SIG-M5 (cell line): Measurements from ENCODE around the gene LILRA1.
"Not testable (repeated sequence)": the region's sequence is repeated elsewhere in the genome, so short reads cannot be mapped to it uniquely, and the experiment has no call there.

ENCODE experiments used
- DNase-seq: peaks from one replicate; lab custom pipeline; 2025; lab: John Stamatoyannopoulos, UW

LILRA1 gene

GRCh38 chr19:54593445-54593844 lies at the start of gene LILRA1:
Gene LILRA1 (plus strand): TSS chr19:54593632. CDS start chr19:54594245, 613 bp downstream.
- DNase-seq, result not testable (repeated sequence)

GRCh38 chr19:54548806-54549205 lies 44.6 kb upstream of the LILRA1 start:
- no peak for DNase-seq

GRCh38 chr19:54549224-54549623 lies 44.2 kb upstream of the LILRA1 start:
- no peak for DNase-seq

GRCh38 chr19:54551293-54551692 lies 42.1 kb upstream of the LILRA1 start:
- DNase-seq, result no peak

- no peak for DNase-seq
Measured at GRCh38 chr19:54551950-54552912, 41.2 kb upstream of the LILRA1 start.

- no peak for DNase-seq
Measured at GRCh38 chr19:54552913-54553310, 40.5 kb upstream of the LILRA1 start.

GRCh38 chr19:54554006-54554405 lies 39.4 kb upstream of the LILRA1 start:
- DNase-seq, result no peak

- DNase-seq, result no peak
Measured at GRCh38 chr19:54554896-54555295, 38.5 kb upstream of the LILRA1 start.

GRCh38 chr19:54556194-54556593 lies 37.2 kb upstream of the LILRA1 start:
- no peak for DNase-seq

- no peak for DNase-seq
Measured at GRCh38 chr19:54558339-54558738, 35.1 kb upstream of the LILRA1 start.

- DNase-seq, result no peak
Measured at GRCh38 chr19:54560881-54561385, 32.5 kb upstream of the LILRA1 start.

- DNase-seq, result no peak
Measured at GRCh38 chr19:54561840-54562239, 31.6 kb upstream of the LILRA1 start.

GRCh38 chr19:54563206-54563605 lies 30.2 kb upstream of the LILRA1 start:
- DNase-seq, result not testable (repeated sequence)

- no peak for DNase-seq
Measured at GRCh38 chr19:54570316-54570715, 23.1 kb upstream of the LILRA1 start.

GRCh38 chr19:54571715-54572615 lies 21.5 kb upstream of the LILRA1 start:
- DNase-seq, result not testable (repeated sequence)

- DNase-seq, result no peak
Measured at GRCh38 chr19:54572696-54573311, 20.6 kb upstream of the LILRA1 start.

GRCh38 chr19:54573330-54573872 lies 20.0 kb upstream of the LILRA1 start, which contains the start of gene LILRA2:
Gene LILRA2 (plus strand): TSS chr19:54573790. CDS start chr19:54573879, 89 bp downstream.
- DNase-seq, result no peak

- no peak for DNase-seq
Measured at GRCh38 chr19:54574051-54574450, 19.4 kb upstream of the LILRA1 start.

- DNase-seq, result no peak
Measured at GRCh38 chr19:54574527-54575056, 18.8 kb upstream of the LILRA1 start.

- DNase-seq, result not testable (repeated sequence)
Measured at GRCh38 chr19:54575205-54575604, 18.2 kb upstream of the LILRA1 start.

- DNase-seq, result no peak
Measured at GRCh38 chr19:54576411-54576976, 16.9 kb upstream of the LILRA1 start.
